Adrenal gland (tissue), 12 donors: ENCODE data around the gene PACRG. TPM values are rescaled to one million over a fixed set of nuclear protein-coding genes. Genes with fewer than 3 reads are reported as not detected.

Source experiments
- DNase-seq, 7 donors: peaks; one replicate each; pipeline ENCODE4 v3.0.0-alpha.2; 2019 to 2020
- H3K27ac ChIP-seq, 5 donors: fragments of 200-600 bp; sonication (generic) in 4 of 5; 1 replicate in 3 of 5; 2 replicates in 2 of 5; pipeline versions ENCODE4 v1.5.1 to v1.8.0; 2016 to 2020; ENCODE audit warnings: mild to moderate bottlenecking in 1 of 5
- H3K27me3 ChIP-seq: fragments of 200-600 bp; 2 replicates; pipeline ENCODE4 v1.8.0; 2021
- H3K36me3 ChIP-seq, 2 donors: fragments of 200-600 bp; replicated peaks in 1 of 2; 1 replicate in 1 of 2; 2 replicates in 1 of 2; pipeline versions ENCODE4 v1.5.1 to v1.8.0; 2018 to 2022
- H3K4me1 ChIP-seq, 2 donors: fragments of 200-600 bp; replicated peaks in 1 of 2; 1 replicate in 1 of 2; 2 replicates in 1 of 2; pipeline versions ENCODE4 v1.5.1 to v1.8.0; 2018 to 2021
- H3K4me3 ChIP-seq, 4 donors: fragments of 200-600 bp; sonication (generic) in 3 of 4; one replicate each; pipeline ENCODE4 v1.5.1; 2016 to 2018
- H3K9me3 ChIP-seq, 3 donors: fragments of 200-600 bp; sonication (generic) in 1 of 3; replicated peaks in 1 of 3; 1 replicate in 2 of 3; 2 replicates in 1 of 3; pipeline versions ENCODE4 v1.5.1 to v1.8.0; 2016 to 2021
- CTCF ChIP-seq, 6 experiments: fragments of 450-650 bp in 4 of 6; fragments of 200-600 bp in 2 of 6; sonication (generic) in 1 of 6; IDR thresholded peaks; 1 replicate in 5 of 6; 2 replicates in 1 of 6; pipeline versions ENCODE4 v1.5.1 to v1.8.0; 2016 to 2021; ENCODE audit warnings: antibody characterized with exemption in 6 of 6, mild to moderate bottlenecking in 2 of 6, moderate library complexity in 1 of 6
- POLR2A ChIP-seq, 2 donors: fragments of 450-650 bp; IDR thresholded peaks; one replicate each; pipeline ENCODE4 v1.6.1; 2017; ENCODE audit warnings: antibody characterized with exemption in 2 of 2, mild to moderate bottlenecking in 2 of 2, moderate library complexity in 1 of 2
- WGBS, 4 donors: extraction: QIAGEN DNeasy Blood & Tissue Kit in 2 of 4; methylation state at CpG; one replicate each; pipeline versions ENCODE4 v1.1.5 to v1.1.7; 2013 to 2017; 5-methylcytosine and 5-hydroxymethylcytosine counted together
- intact Hi-C, 2 donors: fragments of 100-400 bp; cut with DNase I; formaldehyde crosslinking; loops; one replicate each; pipeline versions ENCODE4 v1.14.1 to v1.15.0; 2022 to 2023
- polyA plus RNA-seq, 3 donors: library from polyadenylated mRNA; stranded (reverse); fragments of 200-250 nt in 2 of 3; fragments of 350-450 nt in 1 of 3; fragmentation: Illumina TruSeq in 1 of 3; extraction: RNeasy Lipid Tissue Mini Kit (QIAGEN cat#74804) in 1 of 3; gene quantifications; one replicate each; pipeline ENCODE4 v1.2.3, GENCODE V29; 2013 to 2014
- total RNA-seq, 9 donors: library from RNA; depleted of rRNA in 4 of 9; stranded (reverse); fragments of >200 nt in 4 of 9; fragments of 120-200 nt in 1 of 9; fragmentation: NEBNext Ultra II Directional in 1 of 9; extraction: Animal tissue kit (Norgen Biotek cat#: 25700) in 1 of 9; gene quantifications; one replicate each; pipeline versions ENCODE4 v1.1.0 to v1.2.4, GENCODE V29; 2013 to 2023
- donor health status: healthy with polysubstance abuse.
- donor health status: Bipolar disorder and iron deficiency.
- donor health status: DM: yes; HTN: yes; CAD: no.
- donor health status: DM: no; HTN: no; CAD: no.
- donor health status: DM: no; HTN: no; CAD: no.
- donor health status: DM: yes; HTN: yes; CAD: no.

The PACRG gene
- total and polyA plus RNA-seq, 12 donors = 0.18 to 6.1 (median 1.4) TPM

GRCh38 chr6:163290545-163291274 is 562.9 kb downstream of the PACRG start:
- Histone ChIP-seq H3K9me3 (no peaks in the 10 kb centered on the region), H3K36me3 (no peaks in the 10 kb centered on the region), H3K27ac (no peak overlapping the region), H3K4me1 (no peaks in the 10 kb centered on the region), H3K27me3 (no peaks in the 10 kb centered on the region), H3K4me3 (no peak overlapping the region)
- TF ChIP-seq POLR2A (IDR thresholded peaks at IDR 0.05) (no peak), CTCF (IDR thresholded peaks at IDR 0.05) (no peak)
- intact Hi-C loops = no loop called here
- no peak for DNase-seq
- 89 to 92% (median 91%) methylated on average over 17 to 22 of the region's 22 CpGs for WGBS, 4 donors

- Histone ChIP-seq H3K27me3 (no peaks in the 10 kb centered on the region), H3K9me3 (no peaks in the 10 kb centered on the region), H3K27ac (no peak overlapping the region), H3K36me3 (no peaks in the 10 kb centered on the region), H3K4me3 (no peak overlapping the region), H3K4me1 (no peaks in the 10 kb centered on the region)
- intact Hi-C loops = no loop called here
- TF ChIP-seq CTCF (IDR thresholded peaks at IDR 0.05) (no peak), POLR2A (IDR thresholded peaks at IDR 0.05) (no peak)
- WGBS, 4 donors = 59 to 75% (median 72%) methylated on average over 5 of the region's 5 CpGs
- no peak for DNase-seq
Observed at GRCh38 chr6:163291622-163292021, 563.8 kb downstream of the PACRG start.

DNA sequence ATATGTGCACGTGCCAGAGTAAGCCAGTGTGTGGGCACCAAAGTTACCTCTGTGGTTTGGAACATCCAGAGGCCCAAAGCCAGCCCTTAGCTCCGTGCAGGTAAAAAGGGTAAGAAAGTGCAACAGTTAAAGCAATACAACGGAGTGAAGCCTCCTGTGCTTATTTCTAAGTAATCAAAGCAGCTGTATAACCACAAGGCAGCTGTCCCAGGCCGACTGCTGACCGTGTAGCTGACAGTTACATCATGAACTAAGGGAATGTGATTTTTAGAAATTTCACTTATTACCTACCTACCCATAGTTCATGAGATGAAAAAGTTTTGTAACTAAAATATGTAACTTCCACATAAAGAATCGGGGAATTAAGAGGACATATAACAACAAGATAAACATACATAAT is 565.5 kb downstream of the PACRG start:
- Histone ChIP-seq H3K9me3 (no peaks in the 10 kb centered on the region), H3K4me1 (no peaks in the 10 kb centered on the region), H3K27me3 (no peaks in the 10 kb centered on the region), H3K27ac (no peak overlapping the region), H3K36me3 (no peaks in the 10 kb centered on the region), H3K4me3 (no peak overlapping the region)
- no peak for DNase-seq
- WGBS, 4 donors = 84 to 96% (median 87%) methylated on average over 6 of the region's 6 CpGs
- intact Hi-C loops = no loop called here
- no peak for TF ChIP-seq POLR2A (IDR thresholded peaks at IDR 0.05)
- TF ChIP-seq CTCF (IDR thresholded peaks at IDR 0.05) = no peak

DNA sequence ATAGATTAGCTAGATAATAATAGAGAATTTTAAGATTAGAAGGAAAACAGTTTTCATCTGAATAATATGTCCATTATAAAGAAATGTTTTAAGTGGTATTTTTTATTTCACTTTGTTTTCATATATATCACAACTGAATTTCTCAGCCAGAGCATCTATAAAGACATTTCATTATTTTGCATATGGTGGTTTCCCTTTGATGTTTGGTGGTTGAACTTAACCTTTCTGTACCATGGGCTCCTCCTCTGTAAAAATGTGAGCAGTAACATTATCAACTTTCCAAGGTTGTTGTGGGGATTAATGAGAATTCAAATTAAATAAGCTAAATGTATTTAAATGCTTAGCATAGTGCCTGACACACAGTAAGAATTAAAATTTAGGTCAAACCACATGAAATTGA is 567.0 kb downstream of the PACRG start:
- intact Hi-C loops = no loop called here
- Histone ChIP-seq H3K36me3 (no peaks in the 10 kb centered on the region), H3K4me3 (no peak overlapping the region), H3K4me1 (no peaks in the 10 kb centered on the region), H3K27me3 (no peaks in the 10 kb centered on the region), H3K9me3 (no peaks in the 10 kb centered on the region), H3K27ac (no peak overlapping the region)
- TF ChIP-seq POLR2A (IDR thresholded peaks at IDR 0.05) (no peak), CTCF (IDR thresholded peaks at IDR 0.05) (no peak)
- DNase-seq = no peak
